Activated CD4-positive, alpha-beta T cell treated with anti-CD3 and anti-CD28 coated beads, Interleukin-2, amount 50 U/mL, for 16 hours (primary cell): ENCODE measurements around the gene MAD2L2.

Experiments
- DNase-seq: peaks from one replicate; pipeline ENCODE4 v3.0.0-alpha.2; 2020

MAD2L2 gene

DNA sequence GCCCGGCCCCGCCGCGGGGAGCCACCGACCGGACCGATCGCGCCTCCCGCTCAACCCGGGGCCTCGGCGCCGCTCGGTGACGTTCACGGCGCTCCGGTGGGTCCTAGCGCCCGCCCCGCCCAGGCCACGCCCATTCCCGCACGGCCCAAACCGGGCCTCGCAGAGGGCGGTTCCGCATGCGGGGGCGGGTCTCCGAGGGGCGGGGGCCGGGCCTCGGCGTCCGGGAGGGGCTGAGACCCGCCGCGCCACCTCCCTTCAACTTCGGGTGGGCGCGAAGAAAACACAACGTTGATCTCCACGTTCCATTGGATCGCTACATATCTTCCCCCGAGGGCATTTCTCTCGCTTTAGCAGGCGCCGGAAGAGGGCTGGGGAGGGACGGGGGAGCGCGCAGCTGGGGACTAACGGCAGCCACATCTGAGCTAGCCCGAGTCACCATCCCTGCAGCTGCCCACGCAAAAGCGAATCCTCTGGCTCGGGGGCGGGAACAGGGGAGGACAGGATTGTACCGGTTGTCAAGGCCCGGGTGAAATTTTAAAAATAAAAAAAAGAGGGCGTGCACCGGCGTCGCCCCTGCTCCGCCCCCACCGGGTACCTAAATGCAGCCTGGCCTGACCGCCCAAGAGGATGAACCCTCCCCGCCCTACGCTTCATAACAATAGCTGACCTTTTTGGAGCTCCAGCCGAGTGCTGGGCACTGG is at the start of gene MAD2L2:
Gene MAD2L2 (minus strand): TSS at position 78 of the 701 bp plus-strand sequence. CDS start 547 bp downstream, outside the sequence.
- DNase-seq = peak; percentile 85

- DNase-seq = peak; percentile 80
These were observed 49.5 kb upstream of the MAD2L2 start for GRCh38 chr1:11730429-11730891.

DNA sequence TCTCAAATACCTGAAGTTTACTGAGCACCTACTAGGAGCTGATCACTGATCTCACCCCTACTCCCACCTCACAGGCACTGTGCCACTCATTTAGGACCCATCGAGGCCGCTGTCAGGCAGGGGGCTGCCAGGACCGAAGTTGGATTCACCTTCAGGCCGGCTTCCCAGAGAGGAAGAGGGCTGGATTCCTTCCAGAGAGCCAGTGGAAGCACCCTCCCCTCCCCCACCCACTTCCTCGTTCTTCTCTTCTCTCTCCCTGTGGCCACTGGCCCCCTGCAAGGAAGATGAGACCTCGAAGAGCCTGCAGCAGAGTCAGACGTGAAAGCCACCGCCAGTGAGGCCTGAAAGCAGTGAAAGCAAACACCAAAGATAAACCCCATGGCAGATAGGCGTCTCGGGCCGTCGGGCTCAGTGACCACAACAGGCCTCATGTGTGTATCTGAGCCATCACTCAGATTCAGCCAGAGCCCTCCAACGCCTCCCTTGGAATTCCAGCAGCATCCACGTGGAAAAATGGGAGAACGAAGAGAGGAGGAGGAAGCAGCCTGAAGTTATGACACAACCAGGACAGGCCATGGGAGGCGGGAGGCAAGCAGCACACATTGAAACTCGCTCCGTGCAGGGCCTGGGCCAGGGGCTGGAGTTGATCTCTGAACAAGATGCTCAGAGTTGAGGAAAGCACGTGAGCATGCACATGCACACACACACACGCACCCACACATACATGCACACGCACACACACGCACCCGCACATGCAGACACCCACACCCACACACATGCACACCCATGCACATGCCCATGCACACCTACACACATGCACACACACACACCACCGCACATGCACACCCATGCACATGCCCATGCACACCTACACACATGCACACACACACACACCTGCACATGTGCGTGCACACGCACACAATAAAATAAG is 48.8 kb upstream of the MAD2L2 start:
- DNase-seq = no peak

DNA sequence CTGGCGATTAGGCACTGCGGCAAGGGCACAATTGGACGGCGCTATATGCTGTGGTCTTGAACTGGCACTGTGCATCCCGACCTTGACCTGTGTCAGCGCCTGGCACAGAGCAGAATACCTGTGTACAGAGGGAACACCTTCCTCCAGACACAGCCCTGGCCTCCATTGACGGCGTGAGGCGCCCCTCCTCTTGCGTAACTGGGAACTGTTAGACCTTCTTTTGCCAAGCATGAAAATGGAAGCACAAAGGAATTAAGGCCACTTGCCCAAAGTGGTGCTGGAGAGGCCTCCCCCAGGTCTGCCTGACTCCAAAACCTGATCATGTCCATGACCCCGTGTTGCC is 48.2 kb upstream of the MAD2L2 start:
- no peak for DNase-seq

DNA sequence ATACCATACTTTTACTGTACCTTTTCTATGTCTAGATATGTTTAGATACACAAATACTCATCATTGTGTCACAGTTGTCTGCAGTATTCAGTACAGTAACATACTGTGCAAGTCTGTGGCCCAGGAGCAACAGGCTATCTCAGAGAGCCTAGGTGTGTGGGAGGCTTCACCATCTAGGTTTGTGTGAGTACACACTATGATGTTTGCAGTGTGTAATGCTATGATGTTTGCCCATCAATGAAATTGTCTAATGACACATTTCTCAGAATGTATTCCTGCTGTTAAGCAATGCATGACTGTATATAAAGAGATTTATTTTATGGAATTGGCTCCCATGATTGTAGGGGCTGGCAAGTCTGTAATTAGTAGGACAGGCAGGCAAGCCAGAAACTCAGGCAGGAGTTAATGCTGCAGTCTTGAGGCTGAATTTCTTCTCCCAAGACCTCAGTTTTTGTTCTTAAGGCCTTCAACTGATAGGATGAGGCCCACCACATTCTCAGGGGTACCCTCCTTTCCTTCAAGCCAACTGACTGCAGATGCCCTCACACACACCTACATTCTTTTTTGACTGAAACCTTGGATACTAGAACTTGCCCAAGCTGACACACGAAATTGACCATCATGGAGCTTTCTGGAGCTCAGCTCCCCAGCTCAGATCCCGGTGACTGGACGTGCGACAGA is 47.3 kb upstream of the MAD2L2 start:
- no peak for DNase-seq

GRCh38 chr1:11727119-11727518 is 46.2 kb upstream of the MAD2L2 start:
- DNase-seq = no peak

- DNase-seq = no peak
These were observed 44.7 kb upstream of the MAD2L2 start for GRCh38 chr1:11725616-11726015.

- DNase-seq = no peak
These were observed 41.6 kb upstream of the MAD2L2 start for GRCh38 chr1:11722538-11722937.

- no peak for DNase-seq
These were observed 40.4 kb upstream of the MAD2L2 start for GRCh38 chr1:11721311-11721710.

- DNase-seq = no peak
These were observed 39.6 kb upstream of the MAD2L2 start for GRCh38 chr1:11720525-11720924.

DNA sequence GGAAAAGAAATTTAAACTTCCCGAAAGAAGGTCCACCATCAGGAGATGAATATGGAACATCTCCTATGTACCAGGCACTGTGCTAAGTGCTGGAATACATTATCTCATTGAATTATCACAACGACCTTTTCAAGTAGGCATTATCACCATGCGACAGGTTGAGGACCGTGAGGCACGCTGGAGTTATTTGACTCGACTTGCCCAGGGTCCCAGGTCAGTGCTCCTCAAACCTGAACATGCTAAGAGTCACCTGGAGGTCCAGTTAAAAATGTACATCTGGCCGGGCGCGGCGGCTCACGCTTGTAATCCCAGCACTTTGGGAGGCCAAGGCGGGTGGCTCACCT is 39.1 kb upstream of the MAD2L2 start:
- no peak for DNase-seq

GRCh38 chr1:11719313-11720032 is 38.5 kb upstream of the MAD2L2 start:
- DNase-seq = peak; percentile 81

DNA sequence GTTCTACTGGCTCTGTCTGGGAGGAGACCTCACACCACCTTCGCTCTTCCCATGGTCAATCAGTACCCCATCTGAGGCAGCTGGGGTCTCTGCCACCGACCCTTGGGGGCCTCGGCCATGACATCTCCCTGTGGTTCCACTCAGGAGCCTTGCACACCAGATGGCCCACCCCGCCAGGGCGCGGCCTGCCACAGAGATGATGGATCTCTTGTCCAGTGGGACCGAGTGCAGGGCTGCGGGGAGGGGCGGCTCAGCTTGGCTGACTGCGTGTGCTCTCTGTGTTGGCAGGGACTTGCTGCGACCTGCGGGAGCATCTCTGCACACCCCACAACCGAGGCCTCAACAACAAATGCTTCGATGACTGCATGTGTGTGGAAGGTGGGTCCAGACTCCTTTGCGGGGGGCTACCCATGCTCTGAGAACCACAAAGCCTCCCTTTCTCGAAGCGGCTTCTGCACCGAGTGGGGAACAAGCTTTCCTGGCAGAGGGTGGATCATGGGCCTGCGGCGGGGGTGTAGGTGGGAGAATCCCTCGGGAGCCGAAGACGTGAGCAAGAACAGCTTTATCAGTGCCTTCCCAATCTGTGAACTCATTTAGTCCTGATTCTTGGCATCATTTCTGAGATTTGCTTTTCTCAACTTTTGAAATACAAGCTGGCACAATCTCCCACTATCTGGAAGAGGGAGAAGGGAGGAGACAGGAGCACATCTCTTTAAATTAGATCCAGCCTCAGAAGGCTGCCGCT is 34.1 kb upstream of the MAD2L2 start:
- no peak for DNase-seq

DNA sequence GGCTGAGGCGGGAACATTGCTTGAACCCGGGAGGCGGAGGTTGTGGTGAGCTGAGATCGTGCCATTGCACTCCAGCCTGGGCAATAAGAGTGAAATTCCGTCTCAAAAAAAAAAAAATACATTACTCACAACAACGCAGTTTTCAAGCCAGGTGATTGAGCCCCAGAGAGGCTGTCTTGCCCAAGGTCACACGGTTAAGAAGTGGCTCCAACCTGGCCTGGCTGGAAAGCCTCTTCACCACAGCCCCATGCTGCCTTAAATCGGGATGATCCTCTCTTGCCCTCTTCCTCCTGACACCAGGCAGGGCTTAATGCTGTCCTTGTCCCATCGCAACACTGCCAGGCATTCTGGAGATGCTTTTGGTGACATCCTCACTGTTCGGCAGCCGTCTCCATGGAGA is 32.1 kb upstream of the MAD2L2 start:
- no peak for DNase-seq

GRCh38 chr1:11712285-11712684 is 31.3 kb upstream of the MAD2L2 start:
- DNase-seq = no peak

GRCh38 chr1:11711490-11711889 is 30.5 kb upstream of the MAD2L2 start:
- DNase-seq = no peak

- DNase-seq = no peak
These were observed 27.8 kb upstream of the MAD2L2 start for GRCh38 chr1:11708554-11709350.

DNA sequence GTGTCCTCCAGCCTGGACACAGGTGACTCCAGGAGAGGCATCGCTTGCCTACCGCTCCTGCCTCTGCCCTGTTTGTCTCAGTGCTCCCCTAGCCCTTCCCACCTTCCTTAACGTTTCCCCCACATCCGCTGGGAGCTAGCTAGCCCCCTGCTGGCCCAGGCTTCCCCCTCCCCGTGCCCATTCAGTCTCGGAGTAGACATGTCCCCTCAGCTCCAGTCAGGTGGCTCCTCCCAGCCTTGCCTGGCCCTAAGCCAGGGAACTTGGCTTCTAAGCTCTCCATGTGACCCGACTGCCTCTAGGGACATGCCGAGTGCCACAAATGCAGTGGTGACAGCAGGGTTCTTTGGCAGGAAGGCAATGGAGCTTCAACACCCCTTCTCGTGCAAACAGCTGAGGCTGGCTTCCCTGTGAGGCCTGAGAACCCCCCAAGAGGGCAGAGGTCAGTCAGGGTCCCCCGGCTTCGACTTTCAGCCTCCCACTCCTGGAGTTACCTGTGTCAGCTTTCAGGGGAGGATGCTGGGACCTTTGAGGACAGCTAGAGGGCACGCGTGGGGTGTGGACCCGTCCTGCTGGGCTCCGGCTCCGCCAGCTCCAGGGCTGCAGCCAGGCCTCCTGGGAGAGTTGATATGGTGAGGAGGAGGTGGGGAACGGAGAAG is 26.8 kb upstream of the MAD2L2 start:
- no peak for DNase-seq

- DNase-seq = no peak
These were observed 25.3 kb upstream of the MAD2L2 start for GRCh38 chr1:11706292-11706691.

DNA sequence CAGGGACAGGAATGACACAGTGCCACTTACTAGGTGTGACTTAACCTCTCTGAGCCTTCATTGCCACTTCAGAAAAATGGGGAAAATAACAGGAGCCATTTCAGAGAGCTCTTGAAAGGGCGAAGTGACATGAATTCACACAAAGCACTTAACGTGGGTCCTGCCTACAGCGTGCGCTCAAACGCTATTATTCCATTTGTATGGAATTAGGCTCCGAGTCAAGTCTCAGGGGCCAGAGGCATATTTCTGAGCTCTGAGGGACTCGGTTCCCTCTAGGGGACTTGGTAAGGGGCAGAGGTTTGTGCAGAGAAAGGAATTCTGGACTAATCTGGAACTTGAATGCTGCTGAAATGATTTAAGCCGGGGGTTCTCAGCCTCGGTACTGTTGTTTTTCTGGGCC is 24.6 kb upstream of the MAD2L2 start:
- DNase-seq = no peak
